ENCODE measurements around the gene FES.

- TF ChIP-seq CTCF (IDR thresholded peaks at IDR 0.05; ENCODE audit: borderline replicate concordance, extremely low read depth, low read length, poor library complexity, severe bottlenecking): no peak
- TF ChIP-seq EZH2 (IDR thresholded peaks at IDR 0.05; ENCODE audit: borderline replicate concordance, low read depth, low read length, severe bottlenecking): no peak
These were observed 5.6 kb upstream of the FES start for GRCh38 chr15:90878660-90879059.
